Stimulated activated CD4-positive, alpha-beta T cell treated with anti-CD3 and anti-CD28 coated beads, TNF-alpha, amount 100 ng/mL, for 1 hour (primary cell): ENCODE results near the gene CYP39A1.

Experiments
- DNase-seq, 3 donors: peaks; one replicate each; pipeline ENCODE4 v3.0.0-alpha.2; 2020; ENCODE audit warnings: low read depth in 3 of 3, low spot score in 1 of 3

Gene CYP39A1

DNA sequence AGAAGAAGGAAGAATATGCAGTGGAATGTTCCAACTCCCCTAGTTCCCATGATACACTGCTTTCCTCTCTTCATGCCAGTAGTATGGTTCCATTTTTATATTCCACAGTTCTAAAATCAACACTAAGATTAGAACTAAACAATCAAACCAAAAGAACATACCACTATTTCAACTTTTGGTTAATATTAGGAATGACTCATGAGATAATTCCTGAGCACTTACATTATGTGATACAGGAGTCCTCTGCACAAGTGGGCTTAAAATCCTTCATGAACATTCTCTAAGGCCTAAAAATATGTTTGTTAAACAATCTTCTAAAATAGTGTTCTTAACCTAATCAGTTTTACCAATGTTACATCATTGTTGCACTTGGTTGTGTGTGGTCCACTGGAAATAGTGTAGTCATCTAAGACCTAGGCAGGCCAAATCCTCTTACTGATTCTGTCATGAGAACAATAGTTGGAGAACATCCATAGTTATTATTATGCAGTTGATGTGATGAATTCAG lies 131.1 kb downstream of the CYP39A1 start:
- no peak for DNase-seq

DNA sequence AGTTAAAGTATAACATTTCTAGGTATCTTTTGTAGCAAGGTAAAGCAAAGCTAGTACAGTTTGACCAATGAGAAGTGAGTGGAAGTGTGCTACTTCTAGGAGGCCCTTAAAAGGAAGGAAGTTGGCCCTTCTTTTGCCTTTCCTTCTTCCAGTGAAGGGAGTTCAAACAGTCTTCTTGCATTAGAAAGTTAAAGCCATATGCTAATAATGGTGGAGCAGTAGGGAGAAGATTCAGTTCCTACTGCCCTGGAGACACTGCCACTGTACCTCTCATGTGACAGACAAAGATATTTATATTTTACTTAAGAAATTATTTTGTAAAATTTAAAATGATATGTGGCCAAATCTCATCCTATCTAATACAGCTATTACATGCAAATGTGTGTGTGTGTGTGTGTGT lies 135.4 kb downstream of the CYP39A1 start:
- no peak for DNase-seq

DNA sequence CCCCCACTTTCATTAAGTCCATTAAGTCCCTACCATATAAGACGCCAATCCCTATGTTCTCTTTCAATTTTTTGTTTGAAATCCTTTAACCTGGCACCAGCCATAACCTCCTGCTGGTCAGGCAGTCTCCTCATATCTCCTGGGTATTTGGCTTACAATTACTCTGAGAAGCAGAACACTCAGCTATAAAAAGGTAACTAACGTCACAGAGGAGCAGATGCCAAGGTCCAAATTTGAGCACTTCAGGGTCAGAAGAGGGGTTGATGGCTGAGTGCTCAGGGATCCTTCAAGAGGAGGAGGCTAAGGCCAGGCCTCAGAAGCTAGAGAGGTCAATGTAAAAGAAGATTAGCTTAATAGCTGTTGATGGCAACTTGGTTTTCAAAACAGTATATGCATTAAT lies 139.1 kb downstream of the CYP39A1 start:
- DNase-seq = no peak

DNA sequence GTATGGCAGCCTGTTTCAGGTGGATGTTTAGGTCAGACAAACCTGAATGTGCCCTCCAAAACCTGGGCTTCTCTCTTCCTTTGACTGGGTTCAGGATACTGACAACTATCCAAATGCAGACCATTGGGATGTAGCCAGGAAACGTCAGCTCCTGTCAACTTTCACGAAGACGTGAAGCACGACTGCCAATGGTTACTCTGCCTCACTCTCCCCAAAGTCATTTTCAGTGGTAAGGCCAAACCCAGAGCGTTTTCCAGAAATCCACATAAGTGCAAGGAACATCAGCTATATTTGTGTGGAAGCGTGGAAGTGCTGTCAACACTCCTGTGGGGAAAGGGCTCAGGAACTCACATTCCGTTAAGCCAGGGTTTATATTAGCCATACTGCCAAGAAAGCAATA lies 141.3 kb downstream of the CYP39A1 start:
- DNase-seq = no peak

DNA sequence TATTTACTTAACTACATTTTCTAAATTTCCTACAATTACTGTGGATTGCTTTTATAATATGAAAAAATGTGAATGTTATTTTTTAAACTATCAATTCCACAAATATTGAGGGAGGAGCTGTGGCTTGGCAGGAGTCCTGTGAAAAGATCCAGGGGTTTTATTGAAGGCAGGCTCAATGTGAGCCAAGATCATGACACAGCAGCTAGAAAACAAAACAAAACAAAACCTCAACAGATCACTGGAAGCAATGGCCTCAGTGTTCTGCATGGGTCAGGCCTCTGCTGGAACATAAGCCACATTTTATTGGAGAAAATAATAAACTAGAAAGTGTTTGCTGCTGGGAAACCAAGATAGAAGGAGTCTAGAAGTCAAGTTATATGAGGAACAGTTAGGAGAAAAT lies 142.0 kb downstream of the CYP39A1 start:
- DNase-seq = no peak

DNA sequence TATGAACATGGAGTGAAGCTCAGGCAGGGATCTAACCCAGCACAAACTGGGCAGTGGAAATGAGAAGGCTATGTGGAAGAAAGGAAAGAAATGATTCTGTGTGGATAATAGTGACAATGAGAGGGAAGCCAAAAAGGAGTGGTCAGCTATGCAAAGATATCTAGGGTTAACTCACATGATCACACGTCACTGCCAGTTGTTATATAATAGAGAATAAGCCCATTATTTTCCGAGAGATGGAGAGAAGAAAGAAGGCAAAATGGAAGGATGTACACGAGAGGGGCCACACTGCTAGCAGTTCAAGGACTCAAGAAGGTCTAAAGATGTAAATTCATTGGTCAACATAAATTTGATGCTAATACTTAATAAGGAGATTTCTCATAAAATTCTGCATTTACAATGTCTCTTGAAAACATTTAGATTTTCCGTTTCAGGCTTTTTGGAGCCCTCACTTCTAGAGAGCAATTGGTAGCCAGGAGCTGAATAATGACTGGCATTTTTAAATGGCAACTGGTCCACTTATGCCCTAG lies 142.6 kb downstream of the CYP39A1 start:
- no peak for DNase-seq

DNA sequence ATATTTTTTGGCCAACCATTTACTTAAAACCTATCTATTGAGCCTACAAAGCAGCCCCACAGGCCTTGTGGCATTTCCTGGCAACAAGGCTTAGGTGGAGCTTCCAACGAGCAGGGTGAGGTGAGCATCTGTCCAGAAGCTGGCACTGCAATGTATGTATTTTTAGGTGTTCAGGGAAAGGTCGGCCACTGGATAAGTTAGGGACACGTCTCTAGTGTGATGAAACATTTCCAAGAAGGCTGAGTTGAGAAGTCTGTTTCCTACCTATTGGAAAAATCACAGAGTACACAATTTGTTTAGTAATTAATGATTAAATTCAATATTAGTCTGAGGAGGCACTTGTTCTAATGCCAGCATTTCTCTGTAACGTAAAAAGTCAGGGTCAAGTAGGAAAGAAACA lies 143.6 kb downstream of the CYP39A1 start:
- DNase-seq = no peak

DNA sequence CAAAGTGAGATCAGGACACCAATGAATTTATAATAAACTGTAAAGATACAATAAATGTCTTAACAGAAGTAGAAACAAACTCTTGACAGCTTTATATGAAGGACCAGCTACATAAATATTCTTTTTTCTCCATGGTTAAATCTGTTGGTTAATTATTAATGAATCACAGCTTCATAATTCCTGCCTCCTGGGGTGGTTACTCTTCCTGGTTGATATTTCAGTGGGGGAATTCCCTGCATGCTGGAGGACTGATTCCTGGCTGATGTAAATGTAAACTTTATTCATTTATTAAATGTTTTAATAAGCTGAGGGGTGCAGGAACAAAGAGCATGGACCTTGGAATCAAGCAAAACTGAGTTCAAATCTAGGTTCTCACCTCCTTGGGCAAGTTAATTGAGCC lies 145.2 kb downstream of the CYP39A1 start:
- DNase-seq = no peak

DNA sequence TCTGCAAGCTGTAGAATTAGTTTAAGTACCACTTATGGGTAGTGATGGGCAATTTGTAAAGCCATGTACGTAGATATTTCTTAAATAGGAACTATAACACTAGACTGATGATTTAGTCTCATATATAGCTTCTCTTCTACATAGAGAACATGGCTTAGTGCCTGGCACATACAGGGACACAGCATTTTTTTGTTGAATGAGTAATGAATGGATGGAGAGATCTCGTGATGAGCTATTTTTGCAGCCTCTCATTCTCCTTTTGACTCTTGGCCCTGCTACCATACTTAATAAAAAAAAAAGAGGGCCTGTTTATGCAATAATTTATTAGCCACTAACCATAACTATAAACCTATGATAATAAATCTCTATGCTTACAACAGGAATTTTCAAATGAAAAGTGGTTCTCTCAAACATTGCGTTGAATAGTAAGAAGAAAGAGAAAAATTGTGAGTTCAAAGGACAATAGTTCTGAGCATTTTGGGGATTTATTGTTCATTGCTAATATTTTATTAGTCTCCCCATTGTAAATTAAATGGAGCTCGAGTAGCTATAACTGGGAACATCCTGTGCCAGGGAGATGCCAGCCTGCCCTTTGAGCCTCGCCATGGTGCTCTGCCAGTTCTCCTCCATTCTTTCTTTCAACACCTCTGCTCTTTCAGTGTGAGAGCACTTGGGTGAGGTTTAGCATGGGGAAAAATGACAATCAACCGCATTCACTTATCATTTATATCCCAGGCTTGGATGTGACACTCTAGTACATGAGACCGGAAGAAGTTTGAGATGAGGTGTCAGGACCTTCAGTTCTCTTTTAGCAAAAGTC lies 146.7 kb downstream of the CYP39A1 start:
- no peak for DNase-seq

DNA sequence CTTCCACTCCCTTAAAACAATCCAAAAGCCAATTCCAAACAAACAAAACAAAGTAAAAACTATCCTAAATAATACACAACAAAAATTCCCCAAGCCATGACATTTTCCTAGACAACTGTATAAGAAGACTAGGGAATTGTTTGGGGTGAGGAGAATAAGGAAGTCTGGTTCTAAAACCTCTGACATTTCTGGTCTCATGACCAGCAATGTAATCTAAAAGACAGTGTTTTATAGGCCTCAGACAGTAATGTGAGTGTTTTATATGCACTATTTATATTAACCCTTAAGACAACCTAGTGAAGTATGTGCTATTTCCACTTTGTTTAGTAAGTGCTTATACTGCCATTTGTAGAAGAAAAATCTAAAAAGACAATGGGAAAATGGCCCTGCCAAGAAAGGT lies 148.4 kb downstream of the CYP39A1 start:
- no peak for DNase-seq

DNA sequence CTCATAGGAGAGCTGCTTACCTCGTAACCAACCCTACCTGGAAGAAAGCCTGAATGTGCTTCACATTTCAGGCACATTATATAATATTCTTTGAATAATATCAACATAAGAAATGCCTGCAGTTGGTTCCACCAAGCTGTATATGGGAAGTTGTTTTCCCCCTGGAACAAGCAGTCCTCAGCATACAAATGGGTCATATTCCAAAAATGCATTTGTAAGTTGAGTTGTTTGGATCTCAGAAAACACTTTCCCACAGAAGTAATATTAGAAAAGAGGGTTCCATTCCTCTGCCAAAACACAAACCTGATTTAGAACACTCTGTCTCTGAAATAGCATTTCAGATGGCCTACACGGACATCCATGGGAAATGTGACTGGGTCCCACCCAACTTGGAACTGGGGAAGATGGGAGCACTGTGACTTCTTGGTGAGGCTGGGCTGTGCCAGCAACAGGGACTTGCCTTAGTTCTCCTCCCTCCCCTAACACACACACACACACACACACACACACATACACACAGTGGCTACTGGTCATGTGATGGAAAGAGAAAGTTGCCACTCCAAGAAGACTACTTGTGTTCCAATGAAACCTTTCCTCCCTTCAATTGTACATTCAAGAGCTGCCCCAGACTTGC lies 150.0 kb downstream of the CYP39A1 start:
- DNase-seq = no peak

DNA sequence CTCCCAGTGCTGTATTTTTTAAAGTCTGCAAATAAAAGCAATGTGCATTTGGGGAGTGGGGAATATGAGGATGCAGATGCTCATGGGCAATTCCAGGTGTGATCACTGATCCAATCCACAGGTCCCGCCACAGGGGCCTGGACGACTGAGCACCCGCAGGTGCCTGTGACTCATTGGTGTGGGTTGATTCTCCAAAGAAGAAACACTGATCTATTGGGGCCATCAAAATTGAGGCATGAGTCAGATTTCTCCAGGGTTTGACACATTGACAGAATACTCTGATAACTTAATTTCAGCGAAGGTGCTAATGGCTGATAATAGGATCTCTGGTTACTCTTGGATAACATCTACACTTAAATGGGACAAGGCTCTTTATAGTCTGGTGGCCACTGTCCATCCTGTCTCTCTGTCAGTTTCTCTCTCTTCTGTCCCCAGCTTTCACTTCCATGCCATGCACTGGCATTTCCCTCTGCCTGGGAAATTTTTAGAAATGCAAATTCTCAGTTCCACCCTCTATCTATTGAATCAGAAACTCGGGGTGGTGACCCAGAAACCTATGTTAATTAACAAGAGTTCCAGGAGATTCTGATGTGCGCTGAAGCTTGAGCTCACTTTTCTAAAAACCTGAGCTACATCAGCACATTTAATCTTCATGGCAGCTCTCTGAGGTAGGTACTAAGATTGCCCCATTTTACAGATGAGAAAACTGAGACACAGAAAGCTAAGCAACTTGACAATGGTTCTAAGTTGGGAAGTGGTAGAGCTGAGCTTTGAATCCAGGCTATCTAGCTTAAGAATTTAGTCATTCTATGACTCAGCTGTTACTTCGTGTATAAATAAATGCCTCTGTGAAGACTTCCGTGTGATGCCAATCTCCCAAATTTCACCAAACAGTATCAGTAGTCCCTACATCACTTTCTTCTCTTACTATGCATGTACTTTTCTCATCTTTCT lies 151.2 kb downstream of the CYP39A1 start:
- no peak for DNase-seq

DNA sequence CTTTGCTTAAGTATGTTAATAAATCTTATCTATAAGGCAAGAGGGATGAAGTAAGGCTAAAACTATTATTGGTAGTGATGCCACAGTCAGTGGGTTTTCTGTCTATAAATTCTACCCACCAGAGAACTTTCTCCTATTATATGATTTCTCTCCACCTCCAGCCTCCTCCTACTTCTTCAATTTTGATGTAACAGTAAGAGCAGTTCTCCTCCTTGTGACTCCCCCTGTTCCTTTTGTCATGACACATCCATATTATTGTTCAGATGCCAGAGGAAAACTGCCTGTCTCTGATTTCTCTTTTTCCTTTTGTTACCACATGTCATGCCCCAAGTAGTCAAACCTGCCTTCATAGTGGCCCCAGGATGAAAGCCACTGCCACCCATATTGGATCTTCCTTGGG lies 152.2 kb downstream of the CYP39A1 start:
- DNase-seq = no peak
